Transverse colon (tissue), 4 donors: ENCODE measurements around the gene BRSK1. TPM values are rescaled to one million over a fixed set of nuclear protein-coding genes. Genes with fewer than 3 reads are reported as not detected.

Experiments used
- DNase-seq: peaks from one replicate; pipeline ENCODE4 v3.0.0-alpha.2; 2019
- H3K27ac ChIP-seq, 4 donors: fragments of 200-600 bp; sonication (generic); 2 replicates each; pipeline ENCODE4 v1.5.1; 2016 to 2018; ENCODE audit warnings: inconsistent platforms in 4 of 4
- H3K27me3 ChIP-seq: fragments of 200-600 bp; sonication (generic); 2 replicates; pipeline ENCODE4 v1.5.1; 2017; ENCODE audit warnings: inconsistent platforms
- H3K36me3 ChIP-seq, 4 donors: fragments of 200-600 bp; sonication (generic); 2 replicates each; pipeline ENCODE4 v1.5.1; 2017 to 2019; ENCODE audit warnings: inconsistent platforms in 4 of 4
- H3K4me1 ChIP-seq, 4 donors: fragments of 200-600 bp; sonication (generic); 2 replicates each; pipeline ENCODE4 v1.5.1; 2017 to 2020; ENCODE audit warnings: inconsistent platforms in 4 of 4
- H3K4me3 ChIP-seq, 4 donors: fragments of 200-600 bp; sonication (generic); 1 replicate in 1 of 4; 2 replicates in 3 of 4; pipeline versions ENCODE4 v1.5.1 to v1.6.1; 2017 to 2019; ENCODE audit warnings: inconsistent platforms in 4 of 4
- H3K9me3 ChIP-seq, 2 donors: fragments of 200-600 bp; sonication (generic); 2 replicates each; pipeline ENCODE4 v1.5.1; 2017 to 2019; ENCODE audit warnings: inconsistent platforms in 2 of 2
- EP300 ChIP-seq: sonication (generic); formaldehyde crosslinking; IDR thresholded peaks from one replicate; pipeline ENCODE4 v1.6.1; 2017; ENCODE audit warnings: antibody characterized with exemption, low read depth
- POLR2A ChIP-seq: fragments of 450-650 bp; IDR thresholded peaks from one replicate; pipeline ENCODE4 v1.6.1; 2016; ENCODE audit warnings: antibody characterized with exemption, mild to moderate bottlenecking, moderate library complexity
- POLR2AphosphoS5 ChIP-seq, 3 donors: sonication (generic); formaldehyde crosslinking; IDR thresholded peaks; one replicate each; pipeline ENCODE4 v1.6.1; 2016; ENCODE audit warnings: antibody characterized with exemption in 3 of 3
- WGBS, 2 donors: methylation state at CpG; one replicate each; pipeline ENCODE4 v1.1.5; 2018; ENCODE audit warnings: low coverage in 1 of 2; 5-methylcytosine and 5-hydroxymethylcytosine counted together
- in situ Hi-C, 4 donors: fragments of 200-750 bp; cut with MboI; loops; one replicate each; pipeline versions ENCODE4 v1.15.0 to v1.15.1; 2017; ENCODE audit warnings: low sequenced_read_pairs in 3 of 4, low pct_ligation_motif_present in 1 of 4, low pct_unique_long_range_greater_than_20kb in 1 of 4
- intact Hi-C: fragments of 100-400 bp; cut with DNase I; formaldehyde crosslinking; loops from one replicate; pipeline ENCODE4 v1.15.1; 2023; ENCODE audit warnings: low total_unique reads
- total RNA-seq, 4 donors: library from RNA; depleted of rRNA; stranded (reverse); fragments of >200 nt; gene quantifications; one replicate each; pipeline ENCODE4 v1.1.0, GENCODE V29; 2016
- TF ChIP-seq, protein P1 (sequence below), 5 experiments: fragments of 200-600 bp in 3 of 5; fragments of 450-650 bp in 2 of 5; sonication (generic) in 3 of 5; IDR thresholded peaks; 1 replicate in 2 of 5; 2 replicates in 3 of 5; pipeline ENCODE4 v1.5.1; 2016 to 2017; ENCODE audit warnings: antibody characterized with exemption in 5 of 5, inconsistent platforms in 3 of 5, mild to moderate bottlenecking in 2 of 5, moderate library complexity in 1 of 5

The BRSK1 gene
- total RNA-seq, 4 donors from 2014 or later, result 1.4 to 17.6 (median 4.7) TPM

- in situ Hi-C loops, result no loop called here
- Histone ChIP-seq H3K4me1 (peaks cover 0 to 2% (median 0%) of the 10 kb centered on the region in 4 donors), H3K36me3 (no peaks in the 10 kb centered on the region), H3K4me3 (no peak overlapping the region), H3K9me3 (no peaks in the 10 kb centered on the region), H3K27ac (no peak overlapping the region), H3K27me3 (no peaks in the 10 kb centered on the region)
- WGBS, 2 donors, result 86 to 89% methylated on average over 6 to 13 of the region's 13 CpGs
- intact Hi-C loops, result no loop called here
- no peak for DNase-seq
- TF ChIP-seq EP300 (no peak), POLR2AphosphoS5 (IDR thresholded peaks at IDR 0.05) (no peak), POLR2A (no peak)
- TF ChIP-seq, protein P1, sequence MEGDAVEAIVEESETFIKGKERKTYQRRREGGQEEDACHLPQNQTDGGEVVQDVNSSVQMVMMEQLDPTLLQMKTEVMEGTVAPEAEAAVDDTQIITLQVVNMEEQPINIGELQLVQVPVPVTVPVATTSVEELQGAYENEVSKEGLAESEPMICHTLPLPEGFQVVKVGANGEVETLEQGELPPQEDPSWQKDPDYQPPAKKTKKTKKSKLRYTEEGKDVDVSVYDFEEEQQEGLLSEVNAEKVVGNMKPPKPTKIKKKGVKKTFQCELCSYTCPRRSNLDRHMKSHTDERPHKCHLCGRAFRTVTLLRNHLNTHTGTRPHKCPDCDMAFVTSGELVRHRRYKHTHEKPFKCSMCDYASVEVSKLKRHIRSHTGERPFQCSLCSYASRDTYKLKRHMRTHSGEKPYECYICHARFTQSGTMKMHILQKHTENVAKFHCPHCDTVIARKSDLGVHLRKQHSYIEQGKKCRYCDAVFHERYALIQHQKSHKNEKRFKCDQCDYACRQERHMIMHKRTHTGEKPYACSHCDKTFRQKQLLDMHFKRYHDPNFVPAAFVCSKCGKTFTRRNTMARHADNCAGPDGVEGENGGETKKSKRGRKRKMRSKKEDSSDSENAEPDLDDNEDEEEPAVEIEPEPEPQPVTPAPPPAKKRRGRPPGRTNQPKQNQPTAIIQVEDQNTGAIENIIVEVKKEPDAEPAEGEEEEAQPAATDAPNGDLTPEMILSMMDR (IDR thresholded peaks at IDR 0.05), result no peak
Measured at GRCh38 chr19:55315956-55316525, 32.2 kb downstream of the BRSK1 start.

GRCh38 chr19:55316646-55317045, 32.8 kb downstream of the BRSK1 start:
- no peak for DNase-seq
- 84% methylated on average over 8 of the region's 8 CpGs; no CpG with 5 or more reads in 1 of the 2 donors for WGBS, 2 donors
- Histone ChIP-seq H3K4me3 (no peak overlapping the region), H3K36me3 (no peaks in the 10 kb centered on the region), H3K4me1 (peaks cover 0 to 8% (median 3%) of the 10 kb centered on the region in 4 donors), H3K27ac (no peak overlapping the region), H3K27me3 (no peaks in the 10 kb centered on the region), H3K9me3 (no peaks in the 10 kb centered on the region)
- intact Hi-C loops (no loop called here), in situ Hi-C loops (no loop called here)
- TF ChIP-seq, protein P1 (IDR thresholded peaks at IDR 0.05), result no peak
- no peak for TF ChIP-seq EP300
- TF ChIP-seq POLR2A, result no peak
- no peak for TF ChIP-seq POLR2AphosphoS5 (IDR thresholded peaks at IDR 0.05)

- H3K36me3 ChIP-seq, result no peaks in the 10 kb centered on the region
- H3K4me3 ChIP-seq, result no peak overlapping the region
- in situ Hi-C loops (no loop called here), intact Hi-C loops (no loop called here)
- no peak overlapping the region for H3K27ac ChIP-seq
- no peaks in the 10 kb centered on the region for H3K9me3 ChIP-seq
- H3K4me1 ChIP-seq, result peaks cover 0 to 23% (median 12%) of the 10 kb centered on the region in 4 donors
- 63% methylated on average over 21 of the region's 21 CpGs; no CpG with 5 or more reads in 1 of the 2 donors for WGBS, 2 donors
- H3K27me3 ChIP-seq, result no peaks in the 10 kb centered on the region
- TF ChIP-seq POLR2A (no peak), POLR2AphosphoS5 (IDR thresholded peaks at IDR 0.05) (no peak), EP300 (no peak)
- TF ChIP-seq, protein P1 (IDR thresholded peaks at IDR 0.05), result no peak
- DNase-seq, result no peak
Measured at GRCh38 chr19:55319785-55320184, 36.0 kb downstream of the BRSK1 start.

GRCh38 chr19:55320844-55321419, 37.1 kb downstream of the BRSK1 start:
- in situ Hi-C loops, result no loop called here
- no peaks in the 10 kb centered on the region for H3K36me3 ChIP-seq
- peak overlapping the region in 1 of 4 donors; percentile 16 for H3K4me3 ChIP-seq
- intact Hi-C loops, result no loop called here
- TF ChIP-seq, protein P1 (IDR thresholded peaks at IDR 0.05), result no peak
- TF ChIP-seq POLR2A (no peak), POLR2AphosphoS5 (IDR thresholded peaks at IDR 0.05) (no peak), EP300 (no peak)
- H3K27me3 ChIP-seq, result no peaks in the 10 kb centered on the region
- DNase-seq, result no peak
- peaks cover 0 to 23% (median 12%) of the 10 kb centered on the region in 4 donors for H3K4me1 ChIP-seq
- no peaks in the 10 kb centered on the region for H3K9me3 ChIP-seq
- 82 to 92% methylated on average over 2 to 5 of the region's 8 CpGs for WGBS, 2 donors
- H3K27ac ChIP-seq, result peak overlapping the region; percentile 2 to 57 (median 52)
